ENCODE results near the gene NEURL2.

DNA sequence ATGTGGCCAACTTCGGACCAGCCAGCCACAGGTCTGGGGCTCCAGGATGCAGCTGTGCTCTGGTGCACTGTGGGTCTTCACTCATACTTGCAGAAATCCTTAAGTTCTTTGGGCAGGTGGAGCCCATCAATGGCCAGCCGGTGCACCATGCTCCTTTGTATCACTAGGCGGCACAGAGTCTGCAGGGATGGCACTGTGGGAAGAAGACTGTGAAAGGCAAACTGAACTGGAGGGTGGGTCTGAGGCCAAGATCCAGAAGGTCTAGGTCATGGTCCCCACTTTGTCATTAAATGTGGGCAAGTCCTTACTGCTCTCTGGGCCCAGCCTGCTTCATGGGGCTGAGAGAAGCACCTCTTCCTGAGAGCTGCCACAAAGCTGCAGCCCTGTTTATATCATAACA lies 2.3 kb downstream of the NEURL2 start:
- TF ChIP-seq, protein P1, sequence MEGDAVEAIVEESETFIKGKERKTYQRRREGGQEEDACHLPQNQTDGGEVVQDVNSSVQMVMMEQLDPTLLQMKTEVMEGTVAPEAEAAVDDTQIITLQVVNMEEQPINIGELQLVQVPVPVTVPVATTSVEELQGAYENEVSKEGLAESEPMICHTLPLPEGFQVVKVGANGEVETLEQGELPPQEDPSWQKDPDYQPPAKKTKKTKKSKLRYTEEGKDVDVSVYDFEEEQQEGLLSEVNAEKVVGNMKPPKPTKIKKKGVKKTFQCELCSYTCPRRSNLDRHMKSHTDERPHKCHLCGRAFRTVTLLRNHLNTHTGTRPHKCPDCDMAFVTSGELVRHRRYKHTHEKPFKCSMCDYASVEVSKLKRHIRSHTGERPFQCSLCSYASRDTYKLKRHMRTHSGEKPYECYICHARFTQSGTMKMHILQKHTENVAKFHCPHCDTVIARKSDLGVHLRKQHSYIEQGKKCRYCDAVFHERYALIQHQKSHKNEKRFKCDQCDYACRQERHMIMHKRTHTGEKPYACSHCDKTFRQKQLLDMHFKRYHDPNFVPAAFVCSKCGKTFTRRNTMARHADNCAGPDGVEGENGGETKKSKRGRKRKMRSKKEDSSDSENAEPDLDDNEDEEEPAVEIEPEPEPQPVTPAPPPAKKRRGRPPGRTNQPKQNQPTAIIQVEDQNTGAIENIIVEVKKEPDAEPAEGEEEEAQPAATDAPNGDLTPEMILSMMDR (IDR thresholded peaks at IDR 0.05 in 8 of 11, conservative IDR thresholded peaks at IDR 0.05 in 3 of 11) = no peak
- TF ChIP-seq POLR2AphosphoS5 (IDR thresholded peaks at IDR 0.05) = peak in 1 of 3 donors; percentile 29
- TF ChIP-seq POLR2A (IDR thresholded peaks at IDR 0.05) = no peak

All from spleen (tissue), 7 donors.